SK-N-MC (cell line): ENCODE measurements around the gene TLCD3A.

Experiments used
- EZH2 ChIP-seq: fragments of 200-600 bp; sonication (generic); IDR thresholded peaks from one replicate; pipeline ENCODE4 v1.6.1; 2017; ENCODE audit warnings: antibody characterized with exemption
- POLR2AphosphoS5 ChIP-seq: IDR thresholded peaks from 2 replicates; pipeline ENCODE4 v1.6.1; 2012; ENCODE audit warnings: mild to moderate bottlenecking, low read depth, low read length, borderline replicate concordance

- TF ChIP-seq EZH2 (no peak), POLR2AphosphoS5 (no peak)
These were observed 13.8 kb downstream of the TLCD3A start for GRCh38 chr17:746181-746580.
